Measurements from ENCODE around the gene CYP4F12.

CYP4F12 gene

DNA sequence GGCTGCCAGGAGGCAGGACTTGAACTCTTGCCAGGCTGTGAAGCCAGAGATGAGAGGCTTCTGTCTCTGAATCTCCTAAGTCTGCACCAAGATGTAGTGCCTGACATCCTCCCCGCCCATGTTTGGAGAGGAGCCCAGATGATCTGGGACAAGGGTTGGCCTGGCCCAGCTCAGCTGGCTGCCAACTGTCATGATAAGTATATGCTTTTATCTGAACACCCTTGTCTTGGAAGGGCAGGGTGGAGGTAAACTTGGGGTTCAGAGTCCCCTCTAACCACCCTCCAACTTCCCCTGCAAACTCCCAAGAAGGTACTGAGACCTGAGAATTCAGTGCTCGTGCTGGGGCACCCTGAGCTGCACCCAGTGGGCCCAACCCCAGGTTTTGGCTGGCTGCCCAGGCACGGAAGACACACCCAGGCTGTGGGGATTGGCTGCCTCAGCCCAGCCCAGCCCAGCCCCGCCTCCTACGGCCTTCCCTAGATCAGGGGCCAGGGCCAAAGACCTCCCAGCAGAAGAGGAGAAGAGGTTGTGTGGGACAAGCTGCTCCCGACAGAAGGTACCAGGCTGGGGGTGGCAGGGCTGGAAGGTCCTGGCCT is at the start of gene CYP4F12:
Gene CYP4F12 (plus strand): TSS at position 508 of the 596 bp plus-strand sequence. CDS start 443 bp downstream, outside the sequence.
- Mint-ChIP-seq H3K27ac (no peak within 1 kb of the TSS), H3K27me3 (ENCODE audit: low read depth) (no peaks in the 10 kb centered on the region), H3K36me3 (ENCODE audit: low read depth) (no peaks in the 10 kb centered on the region), H3K4me3 (no peak within 1 kb of the TSS), H3K4me1 (no peaks in the 10 kb centered on the region), H3K9me3 (peaks cover 40% of the 10 kb centered on the region)
- TF ChIP-seq, protein P1, sequence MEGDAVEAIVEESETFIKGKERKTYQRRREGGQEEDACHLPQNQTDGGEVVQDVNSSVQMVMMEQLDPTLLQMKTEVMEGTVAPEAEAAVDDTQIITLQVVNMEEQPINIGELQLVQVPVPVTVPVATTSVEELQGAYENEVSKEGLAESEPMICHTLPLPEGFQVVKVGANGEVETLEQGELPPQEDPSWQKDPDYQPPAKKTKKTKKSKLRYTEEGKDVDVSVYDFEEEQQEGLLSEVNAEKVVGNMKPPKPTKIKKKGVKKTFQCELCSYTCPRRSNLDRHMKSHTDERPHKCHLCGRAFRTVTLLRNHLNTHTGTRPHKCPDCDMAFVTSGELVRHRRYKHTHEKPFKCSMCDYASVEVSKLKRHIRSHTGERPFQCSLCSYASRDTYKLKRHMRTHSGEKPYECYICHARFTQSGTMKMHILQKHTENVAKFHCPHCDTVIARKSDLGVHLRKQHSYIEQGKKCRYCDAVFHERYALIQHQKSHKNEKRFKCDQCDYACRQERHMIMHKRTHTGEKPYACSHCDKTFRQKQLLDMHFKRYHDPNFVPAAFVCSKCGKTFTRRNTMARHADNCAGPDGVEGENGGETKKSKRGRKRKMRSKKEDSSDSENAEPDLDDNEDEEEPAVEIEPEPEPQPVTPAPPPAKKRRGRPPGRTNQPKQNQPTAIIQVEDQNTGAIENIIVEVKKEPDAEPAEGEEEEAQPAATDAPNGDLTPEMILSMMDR (IDR thresholded peaks at IDR 0.05; ENCODE audit: unreplicated experiment in 3 of 3) = no peak

DNA sequence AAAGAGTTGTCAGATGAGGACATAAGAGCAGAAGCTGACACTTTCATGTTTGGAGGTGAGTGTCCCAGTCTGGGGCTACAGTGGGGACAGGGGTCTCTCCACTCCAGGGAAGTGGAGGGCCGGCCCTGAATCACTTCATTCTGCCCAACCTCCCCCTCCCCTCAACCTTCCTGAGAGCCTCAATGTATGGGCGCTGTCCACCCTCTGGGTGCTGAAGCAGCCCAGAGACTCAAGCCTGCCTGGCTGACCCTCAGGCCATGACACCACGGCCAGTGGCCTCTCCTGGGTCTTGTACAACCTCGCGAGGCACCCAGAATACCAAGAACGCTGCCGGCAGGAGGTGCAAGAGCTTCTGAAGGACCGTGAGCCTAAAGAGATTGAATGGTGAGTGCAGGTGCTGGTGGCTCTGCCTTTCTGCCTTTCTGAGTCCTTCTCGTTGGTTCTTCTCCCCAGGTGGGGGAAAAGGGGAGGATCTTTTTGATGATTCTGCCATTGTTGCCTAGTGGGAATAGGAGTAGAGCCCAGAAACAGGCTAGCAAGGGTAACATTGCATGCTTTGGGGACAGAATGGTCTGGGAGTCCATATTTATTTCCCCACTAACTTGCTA is 49.1 kb upstream of the CYP4F12 start:
- H3K27ac Mint-ChIP-seq = no peak overlapping the region
- no peaks in the 10 kb centered on the region for H3K27me3 Mint-ChIP-seq (ENCODE audit: low read depth)
- H3K9me3 Mint-ChIP-seq = peaks cover 46% of the 10 kb centered on the region
- no peak overlapping the region for H3K4me3 Mint-ChIP-seq
- TF ChIP-seq, protein P1 (IDR thresholded peaks at IDR 0.05; ENCODE audit: unreplicated experiment in 3 of 3) = no peak
- H3K4me1 Mint-ChIP-seq = no peaks in the 10 kb centered on the region
- no peaks in the 10 kb centered on the region for H3K36me3 Mint-ChIP-seq (ENCODE audit: low read depth)

- Mint-ChIP-seq H3K9me3 (peaks cover 28% of the 10 kb centered on the region), H3K4me1 (no peaks in the 10 kb centered on the region), H3K27ac (no peak overlapping the region), H3K4me3 (no peak overlapping the region), H3K27me3 (ENCODE audit: low read depth) (no peaks in the 10 kb centered on the region), H3K36me3 (ENCODE audit: low read depth) (no peaks in the 10 kb centered on the region)
- TF ChIP-seq, protein P1 (IDR thresholded peaks at IDR 0.05; ENCODE audit: unreplicated experiment in 3 of 3) = no peak
Measured at GRCh38 chr19:15628236-15629002, 44.5 kb upstream of the CYP4F12 start.

DNA sequence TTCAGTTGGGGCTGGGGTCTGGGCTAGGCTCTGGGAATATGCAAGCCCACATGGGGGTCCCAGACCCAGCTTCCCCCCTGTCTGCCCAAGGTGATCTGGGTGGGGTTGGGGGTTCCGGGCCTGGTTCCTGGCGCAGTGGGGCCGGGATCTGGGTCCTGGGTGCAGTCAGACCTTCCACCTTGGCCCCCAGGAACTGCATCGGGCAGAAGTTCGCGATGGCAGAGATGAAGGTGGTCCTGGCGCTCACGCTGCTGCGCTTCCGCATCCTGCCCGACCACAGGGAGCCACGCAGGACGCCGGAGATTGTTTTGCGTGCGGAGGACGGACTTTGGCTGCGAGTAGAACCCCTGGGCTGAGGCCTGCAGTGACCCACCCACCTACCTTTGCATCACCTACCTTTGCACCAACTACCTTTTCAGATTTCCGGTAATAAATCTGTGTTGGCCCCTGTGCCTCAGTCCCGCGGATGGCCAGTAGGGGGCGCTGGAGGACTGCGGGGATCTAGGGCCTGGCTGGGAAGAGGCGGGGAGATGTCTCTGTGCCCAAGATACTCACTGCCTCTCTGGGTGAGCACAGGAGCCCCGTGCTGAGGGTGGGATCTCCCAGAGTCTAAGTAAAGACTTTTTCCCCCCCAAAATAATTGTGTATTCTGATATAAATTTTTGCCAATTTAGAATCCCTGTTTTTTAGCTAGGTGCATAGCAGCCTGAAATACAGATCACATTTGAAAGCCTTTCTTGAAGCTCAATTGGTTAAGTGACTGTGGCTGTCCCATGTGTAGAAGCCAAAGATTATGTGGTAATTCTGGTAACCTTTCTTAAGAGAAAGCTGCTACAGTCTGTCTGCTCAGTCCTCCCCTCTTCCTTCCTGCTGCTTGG is 43.6 kb upstream of the CYP4F12 start:
- H3K4me1 Mint-ChIP-seq = no peaks in the 10 kb centered on the region
- no peaks in the 10 kb centered on the region for H3K36me3 Mint-ChIP-seq (ENCODE audit: low read depth)
- H3K4me3 Mint-ChIP-seq = no peak overlapping the region
- H3K27me3 Mint-ChIP-seq (ENCODE audit: low read depth) = no peaks in the 10 kb centered on the region
- TF ChIP-seq, protein P1 (IDR thresholded peaks at IDR 0.05; ENCODE audit: unreplicated experiment in 3 of 3) = peak; percentile 11 to 26 (median 20)
- H3K9me3 Mint-ChIP-seq = peaks cover 26% of the 10 kb centered on the region
- no peak overlapping the region for H3K27ac Mint-ChIP-seq

DNA sequence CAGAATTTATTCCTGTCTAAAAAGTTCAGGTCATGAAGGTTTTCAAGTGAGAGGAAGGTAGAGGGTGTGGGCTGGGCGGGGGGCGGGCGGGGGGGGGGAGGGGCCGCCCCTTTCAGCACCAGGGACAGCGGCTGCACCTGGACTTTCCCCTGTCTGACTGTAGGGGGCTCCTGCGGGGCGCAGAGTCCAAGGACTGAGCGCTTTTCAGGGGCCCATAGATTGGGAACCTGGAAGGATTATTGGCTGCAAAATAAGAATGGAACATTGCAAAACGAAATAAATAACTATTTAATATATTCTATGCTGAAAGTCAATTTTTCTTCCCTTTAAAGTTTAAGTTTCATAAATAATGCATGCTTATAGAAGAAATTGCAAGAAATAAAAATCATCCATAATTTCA is 41.1 kb upstream of the CYP4F12 start:
- no peaks in the 10 kb centered on the region for H3K27me3 Mint-ChIP-seq (ENCODE audit: low read depth)
- no peaks in the 10 kb centered on the region for H3K36me3 Mint-ChIP-seq (ENCODE audit: low read depth)
- H3K27ac Mint-ChIP-seq = no peak overlapping the region
- TF ChIP-seq, protein P1 (IDR thresholded peaks at IDR 0.05; ENCODE audit: unreplicated experiment in 3 of 3) = no peak
- H3K4me1 Mint-ChIP-seq = no peaks in the 10 kb centered on the region
- H3K4me3 Mint-ChIP-seq = no peak overlapping the region
- peaks cover 31% of the 10 kb centered on the region for H3K9me3 Mint-ChIP-seq

Data from nephron (organoid).